Neural cell (in vitro differentiated cells): ENCODE measurements around the gene DPF3. TPM values are rescaled to one million over a fixed set of nuclear protein-coding genes. Genes with fewer than 3 reads are reported as not detected.

Experiments used
- H2AFZ ChIP-seq: fragments of 200-600, 300-800 bp; sonication (generic), shearing (Covaris generic); 2 replicates; pipeline ENCODE4 v1.6.0; 2014; ENCODE audit warnings: low read depth, mild to moderate bottlenecking, antibody characterized with exemption, low read length, moderate library complexity
- H3F3A ChIP-seq: fragments of 200-600 bp; shearing (Covaris generic); 2 replicates; pipeline ENCODE4 v1.6.1; 2016; ENCODE audit warnings: mild to moderate bottlenecking, moderate library complexity, mixed read lengths, antibody characterized with exemption, low read length; ENCODE audit not compliant: insufficient read depth, poor library complexity, severe bottlenecking
- H3K27ac ChIP-seq: fragments of 200-600, 300-800 bp; sonication (generic), shearing (Covaris generic); 2 replicates; pipeline ENCODE4 v1.5.1; 2014; ENCODE audit warnings: mild to moderate bottlenecking, low read length, moderate library complexity
- H3K27me3 ChIP-seq: fragments of 300-800, 200-600 bp; sonication (generic), shearing (Covaris generic); 2 replicates; pipeline ENCODE4 v1.6.0; 2014; ENCODE audit warnings: mild to moderate bottlenecking, low read depth, low read length, moderate library complexity; ENCODE audit not compliant: insufficient read depth
- H3K36me3 ChIP-seq: fragments of 300-800, 200-600 bp; sonication (generic), shearing (Covaris generic); 2 replicates; pipeline ENCODE4 v1.5.1; 2014; ENCODE audit warnings: mild to moderate bottlenecking, antibody characterized with exemption, low read length, moderate library complexity; ENCODE audit not compliant: insufficient read depth
- H3K4me2 ChIP-seq: fragments of 300-800, 200-600 bp; sonication (generic), shearing (Covaris generic); 2 replicates; pipeline ENCODE4 v1.6.0; 2014; ENCODE audit warnings: mild to moderate bottlenecking, low read length
- H3K4me3 ChIP-seq: fragments of 300-800, 200-600 bp; sonication (generic), shearing (Covaris generic); 2 replicates; pipeline ENCODE4 v1.5.1; 2014; ENCODE audit warnings: mild to moderate bottlenecking, low read length, moderate library complexity
- H3K79me2 ChIP-seq: fragments of 200-600 bp; shearing (Covaris generic); replicated peaks from 2 replicates; pipeline ENCODE4 v1.6.0; 2014; ENCODE audit warnings: mild to moderate bottlenecking, low read length, moderate library complexity; ENCODE audit not compliant: insufficient read depth
- H3K9ac ChIP-seq: fragments of 300-800, 200-600 bp; sonication (generic), shearing (Covaris generic); 2 replicates; pipeline ENCODE4 v1.6.1; 2016; ENCODE audit warnings: mild to moderate bottlenecking, low read length, mixed read lengths
- H3K9me2 ChIP-seq: fragments of 200-600 bp; shearing (Covaris generic); 2 replicates; pipeline ENCODE4 v1.6.1; 2016; ENCODE audit warnings: mild to moderate bottlenecking, low read length, mixed read lengths; ENCODE audit not compliant: insufficient read depth
- H3K9me3 ChIP-seq: fragments of 200-600, 300-800 bp; sonication (generic), shearing (Covaris generic); 2 replicates; pipeline ENCODE4 v1.6.1; 2016; ENCODE audit warnings: mild to moderate bottlenecking, mixed run types, low read length, moderate library complexity, mixed read lengths
- H4K20me1 ChIP-seq: fragments of 200-600 bp; shearing (Covaris generic); 2 replicates; pipeline ENCODE4 v1.6.1; 2016; ENCODE audit warnings: mild to moderate bottlenecking, mixed run types; ENCODE audit not compliant: insufficient read depth
- CTCF ChIP-seq: fragments of 450-650 bp; IDR thresholded peaks from 2 replicates; pipeline ENCODE4 v1.5.1; 2014; ENCODE audit warnings: antibody characterized with exemption, mild to moderate bottlenecking, moderate library complexity; ENCODE audit not compliant: poor library complexity, severe bottlenecking
- EP300 ChIP-seq: fragments of 450-650 bp; conservative IDR thresholded peaks from 2 replicates; pipeline ENCODE4 v1.6.1; 2014; ENCODE audit warnings: antibody characterized with exemption, mild to moderate bottlenecking, moderate library complexity; ENCODE audit not compliant: poor library complexity, severe bottlenecking
- EZH2 ChIP-seq: fragments of 200-600, 300-800 bp; shearing (Covaris generic), sonication (generic); IDR thresholded peaks from 2 replicates; pipeline ENCODE4 v1.6.1; 2014; ENCODE audit warnings: antibody characterized with exemption, low read length, borderline replicate concordance, mild to moderate bottlenecking; ENCODE audit not compliant: insufficient read depth, poor library complexity, severe bottlenecking
- MXI1 ChIP-seq: fragments of 450-650 bp; conservative IDR thresholded peaks from 2 replicates; pipeline ENCODE4 v1.6.1; 2014; ENCODE audit warnings: antibody characterized with exemption, mild to moderate bottlenecking; ENCODE audit not compliant: poor library complexity, severe bottlenecking
- POLR2AphosphoS5 ChIP-seq: IDR thresholded peaks from 2 replicates; pipeline ENCODE4 v1.6.1; 2012
- RAD21 ChIP-seq: fragments of 450-650 bp; conservative IDR thresholded peaks from 2 replicates; pipeline ENCODE4 v1.6.1; 2014; ENCODE audit warnings: antibody characterized with exemption, mild to moderate bottlenecking, moderate library complexity
- REST ChIP-seq: IDR thresholded peaks from 2 replicates; pipeline ENCODE4 v1.6.1; 2012; ENCODE audit warnings: borderline replicate concordance
- SMC3 ChIP-seq: fragments of 450-650 bp; conservative IDR thresholded peaks from 2 replicates; pipeline ENCODE4 v1.6.1; 2014; ENCODE audit warnings: antibody characterized with exemption, mild to moderate bottlenecking, moderate library complexity; ENCODE audit not compliant: poor library complexity
- TAF1 ChIP-seq: IDR thresholded peaks from 2 replicates; pipeline ENCODE4 v1.6.1; 2012; ENCODE audit warnings: low read depth
- polyA plus RNA-seq: library from polyadenylated mRNA; depleted of rRNA; stranded (reverse); fragments of >200 nt; gene quantifications from 2 replicates; pipeline ENCODE4 v1.2.3, GENCODE V29; 2014

Gene DPF3
- polyA plus RNA-seq, 1 donor from 2014 or later: 2.9 TPM

- TF ChIP-seq EZH2 (no peak), EP300 (no peak), TAF1 (no peak), RAD21 (no peak), REST (no peak), CTCF (no peak), POLR2AphosphoS5 (no peak), SMC3 (no peak), MXI1 (no peak)
- no peaks in the 10 kb centered on the region for H3K79me2 ChIP-seq
- no peaks in the 10 kb centered on the region for H4K20me1 ChIP-seq
- H2AFZ ChIP-seq: no peak overlapping the region
- H3K9ac ChIP-seq: no peak overlapping the region
- H3K9me3 ChIP-seq: no peaks in the 10 kb centered on the region
- H3K27me3 ChIP-seq: no peaks in the 10 kb centered on the region
- H3K36me3 ChIP-seq: no peaks in the 10 kb centered on the region
- H3K9me2 ChIP-seq: no peaks in the 10 kb centered on the region
- H3K4me2 ChIP-seq: no peak overlapping the region
- H3F3A ChIP-seq: no peaks in the 10 kb centered on the region
- no peak overlapping the region for H3K27ac ChIP-seq
- no peak overlapping the region for H3K4me3 ChIP-seq
These were observed 112.1 kb downstream of the DPF3 start for GRCh38 chr14:72781561-72782508.

- Histone ChIP-seq H3K4me2 (no peak overlapping the region), H3F3A (no peaks in the 10 kb centered on the region), H4K20me1 (no peaks in the 10 kb centered on the region), H3K9me3 (no peaks in the 10 kb centered on the region), H3K36me3 (no peaks in the 10 kb centered on the region), H3K4me3 (no peak overlapping the region), H3K9ac (no peak overlapping the region), H3K9me2 (no peaks in the 10 kb centered on the region), H3K79me2 (no peaks in the 10 kb centered on the region), H3K27ac (no peak overlapping the region), H2AFZ (no peak overlapping the region), H3K27me3 (no peaks in the 10 kb centered on the region)
- no peak for TF ChIP-seq EP300
- TF ChIP-seq SMC3: no peak
- TF ChIP-seq CTCF: no peak
- no peak for TF ChIP-seq REST
- no peak for TF ChIP-seq POLR2AphosphoS5
- no peak for TF ChIP-seq MXI1
- no peak for TF ChIP-seq TAF1
- TF ChIP-seq EZH2: no peak
- no peak for TF ChIP-seq RAD21
These were observed 113.2 kb downstream of the DPF3 start for GRCh38 chr14:72780751-72781150.
